ENCODE results near the gene ERMARD. TPM values are rescaled to one million over a fixed set of nuclear protein-coding genes. Genes with fewer than 3 reads are reported as not detected.

The ERMARD gene
- total RNA-seq, result 10 to 100 TPM; 10.3 to 21.4 (median 17.6) TPM

- Histone ChIP-seq H3K36me3 (peaks cover 0 to 11% (median 0%) of the 10 kb centered on the region in 3 donors), H3K4me1 (peaks cover 3 to 29% (median 17%) of the 10 kb centered on the region in 3 donors), H3K27ac (peak within 1 kb of the TSS; percentile 97 to 99 (median 98)), H3K9me3 (no peaks in the 10 kb centered on the region), H3K27me3 (no peaks in the 10 kb centered on the region), H3K4me3 (peak within 1 kb of the TSS; percentile 86 to 98 (median 92))
- DNase-seq, result peak; percentile 63
- intact Hi-C loops (cut with DNase I), result loop anchor here (5.0 kb wide), 1 partner anchor 54 kb away; no protein-coding TSS in a partner anchor
- 0 to 1% methylated on average over 10 to 14 of the region's 90 CpGs for WGBS, 2 donors
- peak in 3 of 4 donors; percentile 78 to 90 (median 88) for TF ChIP-seq POLR2A (IDR thresholded peaks at IDR 0.05)
- TF ChIP-seq CTCF (IDR thresholded peaks at IDR 0.05), result peak in 4 of 6 experiments; percentile 35 to 60 (median 51)
Observed at GRCh38 chr6:169751242-169752073, at the start of gene ERMARD, which contains the start of gene DYNLT2. TSS of gene ERMARD (plus strand) at chr6:169751622. CDS start at chr6:169751658, 36 bp downstream. TSS of gene DYNLT2 (minus strand) at chr6:169751572. CDS start at chr6:169751458, 114 bp downstream.

- no peaks in the 10 kb centered on the region for H3K9me3 ChIP-seq
- H3K36me3 ChIP-seq, result peaks cover 0 to 26% (median 0%) of the 10 kb centered on the region in 3 donors
- H3K4me3 ChIP-seq, result peak within 1 kb of the TSS; percentile 67 to 96 (median 90)
- peaks cover 27 to 76% (median 56%) of the 10 kb centered on the region in 3 donors for H3K4me1 ChIP-seq
- peak within 1 kb of the TSS; percentile 88 to 99 (median 98) for H3K27ac ChIP-seq
- WGBS, 2 donors, result 0% methylated on average over 8 to 13 of the region's 92 CpGs
- peak; percentile 86 for DNase-seq
- peak in 3 of 4 donors; percentile 92 to 98 (median 92) for TF ChIP-seq POLR2A (IDR thresholded peaks at IDR 0.05)
- no peak for TF ChIP-seq CTCF (IDR thresholded peaks at IDR 0.05)
- intact Hi-C loops (cut with DNase I), result no loop called here
- no peaks in the 10 kb centered on the region for H3K27me3 ChIP-seq
Observed at GRCh38 chr6:169701954-169702839, 49.2 kb upstream of the ERMARD start, which contains the start of the genes C6orf120 and WDR27. TSS of gene C6orf120 (plus strand) at chr6:169702126. CDS start at chr6:169702460, 334 bp downstream. TSS of gene WDR27 (minus strand) at chr6:169702029. CDS start at chr6:169689005, 13,024 bp downstream.

- no peaks in the 10 kb centered on the region for H3K9me3 ChIP-seq
- TF ChIP-seq CTCF (IDR thresholded peaks at IDR 0.05) (no peak), POLR2A (IDR thresholded peaks at IDR 0.05) (no peak)
- WGBS, 2 donors, result 4 to 6% methylated on average over 3 to 6 of the region's 22 CpGs
- peak overlapping the region; percentile 88 to 99 (median 98) for H3K27ac ChIP-seq
- H3K36me3 ChIP-seq, result peaks cover 0 to 32% (median 0%) of the 10 kb centered on the region in 3 donors
- peak overlapping the region; percentile 67 to 96 (median 90) for H3K4me3 ChIP-seq
- DNase-seq, result no peak
- no peaks in the 10 kb centered on the region for H3K27me3 ChIP-seq
- H3K4me1 ChIP-seq, result peaks cover 27 to 70% (median 52%) of the 10 kb centered on the region in 3 donors
- intact Hi-C loops (cut with DNase I), result no loop called here
Observed at GRCh38 chr6:169702840-169703246, 48.6 kb upstream of the ERMARD start.

GRCh38 chr6:169707772-169708171 is 43.6 kb upstream of the ERMARD start:
- Histone ChIP-seq H3K27me3 (no peaks in the 10 kb centered on the region), H3K4me3 (no peak overlapping the region), H3K27ac (no peak overlapping the region), H3K36me3 (peaks cover 0 to 81% (median 5%) of the 10 kb centered on the region in 3 donors), H3K9me3 (no peaks in the 10 kb centered on the region), H3K4me1 (peaks cover 13 to 43% (median 27%) of the 10 kb centered on the region in 3 donors)
- WGBS, 2 donors, result 89 to 100% methylated on average over 2 of the region's 2 CpGs
- TF ChIP-seq POLR2A (IDR thresholded peaks at IDR 0.05), result no peak
- no peak for TF ChIP-seq CTCF (IDR thresholded peaks at IDR 0.05)
- intact Hi-C loops (cut with DNase I), result no loop called here
- DNase-seq, result no peak

Measured in esophagus squamous epithelium (tissue), 5 donors.